ENCODE measurements around the gene DDX17.

The DDX17 gene

GRCh38 chr22:38506118-38506962, at the start of gene DDX17:
TSS of gene DDX17 (minus strand) at chr22:38506311.
- H3K27ac Mint-ChIP-seq = peak within 1 kb of the TSS; percentile 100
- peak within 1 kb of the TSS; percentile 99 for H3K4me3 Mint-ChIP-seq
- no peaks in the 10 kb centered on the region for H3K9me3 Mint-ChIP-seq
- peak; percentile 96 for DNase-seq
- peaks cover 52% of the 10 kb centered on the region for H3K36me3 Mint-ChIP-seq
- H3K4me1 Mint-ChIP-seq = peaks cover 46% of the 10 kb centered on the region
- CTCF ChIA-PET = no interaction called here
- peaks cover 3% of the 10 kb centered on the region for H3K27me3 Mint-ChIP-seq

- CTCF ChIA-PET = interaction anchor here (0.7 kb wide), 1 partner anchor 30 kb away, joined by 4 read pairs; no protein-coding TSS in a partner anchor
- Mint-ChIP-seq H3K4me3 (no peak overlapping the region), H3K4me1 (no peaks in the 10 kb centered on the region), H3K9me3 (no peaks in the 10 kb centered on the region), H3K27ac (no peak overlapping the region), H3K36me3 (peaks cover 1% of the 10 kb centered on the region), H3K27me3 (no peaks in the 10 kb centered on the region)
- no peak for DNase-seq
Observed at GRCh38 chr22:38554281-38554680, 48.2 kb upstream of the DDX17 start.

GRCh38 chr22:38549101-38549894, 43.2 kb upstream of the DDX17 start:
- Mint-ChIP-seq H3K36me3 (peaks cover 11% of the 10 kb centered on the region), H3K27ac (no peak overlapping the region), H3K9me3 (peaks cover 4% of the 10 kb centered on the region), H3K4me1 (no peaks in the 10 kb centered on the region), H3K27me3 (no peaks in the 10 kb centered on the region), H3K4me3 (no peak overlapping the region)
- CTCF ChIA-PET = no interaction called here
- no peak for DNase-seq

GRCh38 chr22:38540701-38541100, 34.6 kb upstream of the DDX17 start:
- CTCF ChIA-PET = no interaction called here

GRCh38 chr22:38531251-38531938, 25.3 kb upstream of the DDX17 start:
- Mint-ChIP-seq H3K9me3 (no peaks in the 10 kb centered on the region), H3K27ac (peak overlapping the region; percentile 85), H3K27me3 (no peaks in the 10 kb centered on the region), H3K4me1 (peaks cover 18% of the 10 kb centered on the region), H3K4me3 (peak overlapping the region; percentile 17), H3K36me3 (peaks cover 1% of the 10 kb centered on the region)
- CTCF ChIA-PET = interaction anchor here (0.7 to 1.2 kb wide), 2 partner anchors 10 to 41 kb away, joined by 3 read pairs; no protein-coding TSS in a partner anchor
- DNase-seq = no peak

More at GRCh38 chr22:38540701-38541100, 34.6 kb upstream of the DDX17 start:
- Mint-ChIP-seq H3K4me1 (no peaks in the 10 kb centered on the region), H3K27me3 (no peaks in the 10 kb centered on the region), H3K9me3 (peaks cover 20% of the 10 kb centered on the region), H3K27ac (no peak overlapping the region), H3K36me3 (peaks cover 28% of the 10 kb centered on the region), H3K4me3 (no peak overlapping the region)
- DNase-seq = no peak

- Mint-ChIP-seq H3K36me3 (no peaks in the 10 kb centered on the region), H3K4me3 (no peak overlapping the region), H3K4me1 (peaks cover 4% of the 10 kb centered on the region), H3K9me3 (no peaks in the 10 kb centered on the region), H3K27me3 (no peaks in the 10 kb centered on the region), H3K27ac (no peak overlapping the region)
- CTCF ChIA-PET = no interaction called here
- DNase-seq = no peak
Observed at GRCh38 chr22:38524429-38524828, 18.3 kb upstream of the DDX17 start.

GRCh38 chr22:38523479-38523878, 17.4 kb upstream of the DDX17 start:
- CTCF ChIA-PET = interaction anchor here (1.0 to 1.2 kb wide), 2 partner anchors 15 to 158 kb away, joined by 3 read pairs; partner anchors contain the start of gene TOMM22
- Mint-ChIP-seq H3K4me1 (peaks cover 4% of the 10 kb centered on the region), H3K4me3 (no peak overlapping the region), H3K36me3 (no peaks in the 10 kb centered on the region), H3K9me3 (no peaks in the 10 kb centered on the region), H3K27ac (no peak overlapping the region), H3K27me3 (no peaks in the 10 kb centered on the region)
- no peak for DNase-seq

- Mint-ChIP-seq H3K27me3 (no peaks in the 10 kb centered on the region), H3K27ac (no peak overlapping the region), H3K4me3 (no peak overlapping the region), H3K9me3 (no peaks in the 10 kb centered on the region), H3K4me1 (peaks cover 4% of the 10 kb centered on the region), H3K36me3 (no peaks in the 10 kb centered on the region)
- CTCF ChIA-PET = interaction anchor here (1.0 to 1.2 kb wide), 2 partner anchors 15 to 159 kb away, joined by 3 read pairs; partner anchors contain the start of gene TOMM22
- DNase-seq = no peak
Observed at GRCh38 chr22:38523029-38523428, 16.9 kb upstream of the DDX17 start.

GRCh38 chr22:38519453-38520250, 13.5 kb upstream of the DDX17 start:
- Mint-ChIP-seq H3K9me3 (no peaks in the 10 kb centered on the region), H3K4me1 (peaks cover 4% of the 10 kb centered on the region), H3K27me3 (no peaks in the 10 kb centered on the region), H3K27ac (no peak overlapping the region), H3K4me3 (no peak overlapping the region), H3K36me3 (no peaks in the 10 kb centered on the region)
- DNase-seq = no peak
- CTCF ChIA-PET = no interaction called here

- no peaks in the 10 kb centered on the region for H3K9me3 Mint-ChIP-seq
- peaks cover under 1% of the 10 kb centered on the region for H3K4me1 Mint-ChIP-seq
- H3K36me3 Mint-ChIP-seq = no peaks in the 10 kb centered on the region
- no peaks in the 10 kb centered on the region for H3K27me3 Mint-ChIP-seq
- H3K27ac Mint-ChIP-seq = no peak overlapping the region
- H3K4me3 Mint-ChIP-seq = no peak overlapping the region
- CTCF ChIA-PET = no interaction called here
- no peak for DNase-seq
Observed at GRCh38 chr22:38518620-38519019, 12.5 kb upstream of the DDX17 start.

- no peak overlapping the region for H3K4me3 Mint-ChIP-seq
- H3K36me3 Mint-ChIP-seq = peaks cover 5% of the 10 kb centered on the region
- peaks cover 14% of the 10 kb centered on the region for H3K4me1 Mint-ChIP-seq
- CTCF ChIA-PET = interaction anchor here (0.6 kb wide), 1 partner anchor 246 kb away, joined by 4 read pairs; no protein-coding TSS in a partner anchor
- H3K9me3 Mint-ChIP-seq = no peaks in the 10 kb centered on the region
- peak; percentile 77 for DNase-seq
- H3K27me3 Mint-ChIP-seq = no peaks in the 10 kb centered on the region
- H3K27ac Mint-ChIP-seq = no peak overlapping the region
Observed at GRCh38 chr22:38513063-38513462, 7.0 kb upstream of the DDX17 start.

GRCh38 chr22:38510416-38510970, 4.4 kb upstream of the DDX17 start:
- peaks cover 25% of the 10 kb centered on the region for H3K4me1 Mint-ChIP-seq
- peaks cover 3% of the 10 kb centered on the region for H3K27me3 Mint-ChIP-seq
- no peak for DNase-seq
- H3K9me3 Mint-ChIP-seq = no peaks in the 10 kb centered on the region
- no peak overlapping the region for H3K4me3 Mint-ChIP-seq
- peaks cover 14% of the 10 kb centered on the region for H3K36me3 Mint-ChIP-seq
- H3K27ac Mint-ChIP-seq = no peak overlapping the region
- CTCF ChIA-PET = interaction anchor here (1.2 to 1.4 kb wide), 2 partner anchors 62 to 458 kb away, joined by 3 read pairs; no protein-coding TSS in a partner anchor

GRCh38 chr22:38505541-38506117, 482 bp downstream of the DDX17 start:
- peak overlapping the region; percentile 100 for H3K27ac Mint-ChIP-seq
- peaks cover 3% of the 10 kb centered on the region for H3K27me3 Mint-ChIP-seq
- peaks cover 58% of the 10 kb centered on the region for H3K36me3 Mint-ChIP-seq
- peak overlapping the region; percentile 99 for H3K4me3 Mint-ChIP-seq
- no peaks in the 10 kb centered on the region for H3K9me3 Mint-ChIP-seq
- peak; percentile 65 for DNase-seq
- H3K4me1 Mint-ChIP-seq = peaks cover 53% of the 10 kb centered on the region
- CTCF ChIA-PET = no interaction called here

Data from activated naive CD4-positive, alpha-beta T cell treated with anti-CD3 and anti-CD28 coated beads, Interleukin-2, amount 10 ng/mL, durations not matched to agents 7 days and 5 days (primary cell).